Fibroblast of lung (primary cell): ENCODE results near the gene SWT1. TPM values are rescaled to one million over a fixed set of nuclear protein-coding genes. Genes with fewer than 3 reads are reported as not detected.
"Not testable (repeated sequence)": the region's sequence is repeated elsewhere in the genome, so short reads cannot be mapped to it uniquely, and the experiment has no call there.

Experiments
- DNase-seq, 2 donors: peaks; one replicate each; pipeline versions ENCODE4 v3.0.0 to v3.0.0-alpha.2; 2010; ENCODE audit warnings: low read depth in 2 of 2
- H2AFZ ChIP-seq: 2 replicates; pipeline ENCODE4 v1.5.1; 2012; ENCODE audit warnings: low read length, control low read depth, inconsistent platforms
- H3K27ac ChIP-seq: 2 replicates; pipeline ENCODE4 v1.5.1; 2011; ENCODE audit warnings: low read length, control low read depth; ENCODE audit not compliant: insufficient read depth
- H3K27me3 ChIP-seq: 2 replicates; pipeline ENCODE4 v1.5.1; 2011; ENCODE audit warnings: mild to moderate bottlenecking, low read length; ENCODE audit not compliant: control insufficient read depth, insufficient read depth
- H3K36me3 ChIP-seq: 2 replicates; pipeline ENCODE4 v1.5.1; 2011; ENCODE audit warnings: low read length; ENCODE audit not compliant: control insufficient read depth, insufficient read depth
- H3K4me1 ChIP-seq: 2 replicates; pipeline ENCODE4 v1.5.1; 2011; ENCODE audit warnings: low read length; ENCODE audit not compliant: control insufficient read depth, insufficient read depth; ENCODE audit errors: extremely low read depth
- H3K4me2 ChIP-seq: 2 replicates; pipeline ENCODE4 v1.5.1; 2011; ENCODE audit warnings: low read length, control low read depth; ENCODE audit not compliant: insufficient read depth; ENCODE audit errors: extremely low read depth
- H3K4me3 ChIP-seq, 4 experiments: fragments of 200-600 bp in 1 of 4; sonication (generic) in 1 of 4; replicated peaks in 1 of 4; 2 replicates each; pipeline ENCODE4 v1.5.1; 2011 to 2016; ENCODE audit warnings: low read length in 4 of 4, low read depth in 3 of 4, mild to moderate bottlenecking in 3 of 4, control low read depth in 2 of 4, inconsistent platforms in 1 of 4, mixed read lengths in 1 of 4; ENCODE audit not compliant: insufficient read depth in 1 of 4; ENCODE audit errors: control extremely low read depth in 1 of 4
- H3K79me2 ChIP-seq: 2 replicates; pipeline ENCODE4 v1.5.1; 2012; ENCODE audit warnings: mild to moderate bottlenecking, low read length, inconsistent platforms; ENCODE audit not compliant: control insufficient read depth, insufficient read depth
- H3K9ac ChIP-seq: 2 replicates; pipeline ENCODE4 v1.5.1; 2011; ENCODE audit warnings: mild to moderate bottlenecking, low read length, control low read depth; ENCODE audit not compliant: insufficient read depth
- H3K9me3 ChIP-seq: 2 replicates; pipeline ENCODE4 v1.5.1; 2012; ENCODE audit warnings: low read depth, low read length; ENCODE audit not compliant: control insufficient read depth, insufficient read depth
- H4K20me1 ChIP-seq: 2 replicates; pipeline ENCODE4 v1.5.1; 2011; ENCODE audit warnings: low read length; ENCODE audit not compliant: control insufficient read depth, insufficient read depth; ENCODE audit errors: extremely low read depth
- EZH2 ChIP-seq: IDR thresholded peaks from 2 replicates; pipeline ENCODE4 v1.5.1; 2012; ENCODE audit warnings: low read length, control low read depth, mild to moderate bottlenecking; ENCODE audit errors: missing control alignments
- polyA plus RNA-seq, 2 donors: library from polyadenylated mRNA; depleted of rRNA in 1 of 2; stranded (reverse) in 1 of 2; unstranded in 1 of 2; fragments of >200 nt; gene quantifications; 2 replicates each; pipeline ENCODE4 v1.2.1, GENCODE V29; 2011 to 2012; ENCODE audit warnings: missing spikeins in 1 of 2
- total RNA-seq: library from RNA; depleted of rRNA; stranded (reverse); fragments of >200 nt; gene quantifications from 2 replicates; pipeline ENCODE4 v1.2.1, GENCODE V29; 2014
- TF ChIP-seq, protein P1 (sequence below), 2 donors: IDR thresholded peaks in 1 of 2; conservative IDR thresholded peaks in 1 of 2; 1 replicate in 1 of 2; 2 replicates in 1 of 2; pipeline ENCODE4 v1.5.1; 2011 to 2012; ENCODE audit warnings: low read length in 2 of 2, control low read depth in 1 of 2, inconsistent platforms in 1 of 2, low read depth in 1 of 2, mild to moderate bottlenecking in 1 of 2

The SWT1 gene
- total and polyA plus RNA-seq, 2 donors (not counting 1 experiment from before 2014, with no cell fraction given), result 3.4 to 8.4 TPM

GRCh38 chr1:185319139-185319475 is 162.1 kb downstream of the SWT1 start:
- DNase-seq, result no peak
- Histone ChIP-seq H4K20me1 (no peaks in the 10 kb centered on the region), H3K27me3 (no peaks in the 10 kb centered on the region), H3K4me3 (no peak overlapping the region), H3K4me2 (no peak overlapping the region), H3K27ac (no peak overlapping the region), H3K4me1 (peaks cover 2% of the 10 kb centered on the region), H3K9ac (no peak overlapping the region), H3K79me2 (peaks cover 27% of the 10 kb centered on the region), H2AFZ (no peak overlapping the region), H3K9me3 (no peaks in the 10 kb centered on the region), H3K36me3 (no peaks in the 10 kb centered on the region)
- TF ChIP-seq, protein P1, sequence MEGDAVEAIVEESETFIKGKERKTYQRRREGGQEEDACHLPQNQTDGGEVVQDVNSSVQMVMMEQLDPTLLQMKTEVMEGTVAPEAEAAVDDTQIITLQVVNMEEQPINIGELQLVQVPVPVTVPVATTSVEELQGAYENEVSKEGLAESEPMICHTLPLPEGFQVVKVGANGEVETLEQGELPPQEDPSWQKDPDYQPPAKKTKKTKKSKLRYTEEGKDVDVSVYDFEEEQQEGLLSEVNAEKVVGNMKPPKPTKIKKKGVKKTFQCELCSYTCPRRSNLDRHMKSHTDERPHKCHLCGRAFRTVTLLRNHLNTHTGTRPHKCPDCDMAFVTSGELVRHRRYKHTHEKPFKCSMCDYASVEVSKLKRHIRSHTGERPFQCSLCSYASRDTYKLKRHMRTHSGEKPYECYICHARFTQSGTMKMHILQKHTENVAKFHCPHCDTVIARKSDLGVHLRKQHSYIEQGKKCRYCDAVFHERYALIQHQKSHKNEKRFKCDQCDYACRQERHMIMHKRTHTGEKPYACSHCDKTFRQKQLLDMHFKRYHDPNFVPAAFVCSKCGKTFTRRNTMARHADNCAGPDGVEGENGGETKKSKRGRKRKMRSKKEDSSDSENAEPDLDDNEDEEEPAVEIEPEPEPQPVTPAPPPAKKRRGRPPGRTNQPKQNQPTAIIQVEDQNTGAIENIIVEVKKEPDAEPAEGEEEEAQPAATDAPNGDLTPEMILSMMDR (conservative IDR thresholded peaks at IDR 0.05 in 1 of 2, IDR thresholded peaks at IDR 0.05 in 1 of 2; ENCODE audit: low read depth in 1 of 2, low read length in 2 of 2), result no peak
- TF ChIP-seq EZH2, result no peak

GRCh38 chr1:185321104-185321503 is 164.1 kb downstream of the SWT1 start:
- not testable (repeated sequence) for H3K9me3 ChIP-seq, H3K27ac ChIP-seq, H3K36me3 ChIP-seq, H4K20me1 ChIP-seq, H2AFZ ChIP-seq, H3K4me1 ChIP-seq, DNase-seq, H3K4me2 ChIP-seq, H3K4me3 ChIP-seq, H3K9ac ChIP-seq, H3K79me2 ChIP-seq, H3K27me3 ChIP-seq

- not testable (repeated sequence) for H3K4me2 ChIP-seq, H3K4me1 ChIP-seq, H3K9ac ChIP-seq, H3K36me3 ChIP-seq, H4K20me1 ChIP-seq, H3K27ac ChIP-seq, H3K4me3 ChIP-seq, H3K9me3 ChIP-seq, DNase-seq, H2AFZ ChIP-seq, H3K79me2 ChIP-seq, H3K27me3 ChIP-seq
Observed at GRCh38 chr1:185321653-185322221, 164.8 kb downstream of the SWT1 start.

GRCh38 chr1:185322636-185323035 is 165.7 kb downstream of the SWT1 start:
- Histone ChIP-seq H3K4me2 (no peak overlapping the region), H2AFZ (no peak overlapping the region), H3K27me3 (no peaks in the 10 kb centered on the region), H3K36me3 (no peaks in the 10 kb centered on the region), H3K4me3 (no peak overlapping the region), H4K20me1 (no peaks in the 10 kb centered on the region), H3K9ac (no peak overlapping the region), H3K9me3 (no peaks in the 10 kb centered on the region), H3K79me2 (no peaks in the 10 kb centered on the region), H3K27ac (no peak overlapping the region), H3K4me1 (peaks cover 2% of the 10 kb centered on the region)
- TF ChIP-seq, protein P1 (conservative IDR thresholded peaks at IDR 0.05 in 1 of 2, IDR thresholded peaks at IDR 0.05 in 1 of 2; ENCODE audit: low read depth in 1 of 2, low read length in 2 of 2), result no peak
- TF ChIP-seq EZH2, result no peak
- DNase-seq, result no peak
